GM23338 (cell line): ENCODE data around the gene ESR2.

Experiments used
- CTCF ChIP-seq, 2 experiments: fragments of 200-600 bp in 1 of 2; sonication (generic) in 1 of 2; conservative IDR thresholded peaks; 2 replicates each; pipeline versions ENCODE4 v1.5.1 to v1.6.1; 2016 to 2017; ENCODE audit warnings: antibody characterized with exemption in 2 of 2, low read depth in 2 of 2, mild to moderate bottlenecking in 2 of 2, moderate library complexity in 1 of 2
- EZH2 ChIP-seq: fragments of 200-600 bp; sonication (generic); IDR thresholded peaks from one replicate; pipeline ENCODE4 v1.8.0; 2017; ENCODE audit warnings: antibody characterized with exemption, mild to moderate bottlenecking, low read depth; ENCODE audit not compliant: unreplicated experiment
- POLR2AphosphoS5 ChIP-seq: IDR thresholded peaks from 2 replicates; pipeline ENCODE4 v1.6.1; 2016; ENCODE audit warnings: antibody characterized with exemption, low read depth

GRCh38 chr14:64095620-64096019 is 198.6 kb downstream of the ESR2 start:
- TF ChIP-seq CTCF (conservative IDR thresholded peaks at IDR 0.05; ENCODE audit: low read depth in 2 of 2) (no peak), EZH2 (no peak), POLR2AphosphoS5 (no peak)
